HG03103 (cell line): Measurements from ENCODE around the gene POU5F2.

Experiments
- ATAC-seq: cut with Tn5 transposase; IDR thresholded peaks from one replicate; pipeline ENCODE4 v1.9.1; 2021; ENCODE audit warnings: low read depth; ENCODE audit not compliant: unreplicated experiment

The POU5F2 gene

DNA sequence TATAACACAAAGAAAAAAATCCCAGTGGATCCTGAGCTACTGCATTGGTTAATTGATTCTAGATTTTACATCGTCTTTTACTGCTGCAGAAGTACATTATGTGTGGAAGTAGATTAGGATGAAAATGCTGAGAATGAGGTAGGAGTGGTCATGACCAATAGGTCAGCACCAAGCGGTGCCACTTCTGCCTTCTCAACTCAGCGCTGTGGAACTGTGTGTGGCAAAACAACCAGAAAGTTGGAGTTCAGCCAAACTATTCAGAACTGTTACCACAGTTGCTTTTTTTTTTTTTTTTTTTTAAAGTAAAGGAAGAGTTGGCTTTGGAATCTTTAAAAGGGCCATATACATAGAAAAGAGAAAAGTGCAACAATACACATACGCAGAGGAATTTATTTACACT, 24.2 kb downstream of the POU5F2 start:
- no peak for ATAC-seq

DNA sequence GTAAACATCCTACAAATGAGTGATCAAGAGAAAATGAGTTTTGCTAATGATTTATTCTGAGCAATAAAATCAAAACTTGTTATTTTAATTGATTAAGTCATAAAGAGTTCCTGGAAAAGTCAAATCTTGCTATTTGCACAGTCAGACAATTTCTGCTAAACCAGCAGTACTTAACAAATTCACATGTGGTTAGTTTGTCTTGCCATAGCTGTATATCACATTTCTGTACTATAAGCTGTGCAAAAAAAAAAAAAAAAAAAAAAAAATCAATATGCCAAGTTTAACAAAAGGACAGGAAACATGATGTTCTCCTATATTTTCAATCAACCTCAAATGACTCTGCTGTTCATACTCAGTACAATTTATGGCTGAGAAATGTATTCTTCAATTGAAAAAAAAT, 24.9 kb downstream of the POU5F2 start:
- ATAC-seq: no peak

DNA sequence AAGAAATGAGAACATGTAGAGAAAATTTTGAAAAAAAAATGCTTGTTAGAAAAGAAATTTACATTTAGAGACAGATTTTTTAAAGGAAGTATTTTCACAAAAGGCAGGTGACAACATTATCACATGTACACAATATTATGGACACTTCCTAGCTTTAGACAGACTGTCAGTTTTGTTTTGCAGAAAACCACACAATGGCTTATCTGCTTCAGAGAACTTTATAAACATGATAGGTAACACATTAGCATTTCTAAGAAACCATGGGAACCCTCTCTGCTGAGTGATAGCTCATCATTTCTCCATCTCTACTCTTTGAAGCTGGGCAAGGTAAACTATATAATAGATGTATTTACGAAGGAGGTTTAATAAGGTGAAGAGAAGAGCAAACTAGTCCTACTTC, 25.6 kb downstream of the POU5F2 start:
- ATAC-seq: no peak

DNA sequence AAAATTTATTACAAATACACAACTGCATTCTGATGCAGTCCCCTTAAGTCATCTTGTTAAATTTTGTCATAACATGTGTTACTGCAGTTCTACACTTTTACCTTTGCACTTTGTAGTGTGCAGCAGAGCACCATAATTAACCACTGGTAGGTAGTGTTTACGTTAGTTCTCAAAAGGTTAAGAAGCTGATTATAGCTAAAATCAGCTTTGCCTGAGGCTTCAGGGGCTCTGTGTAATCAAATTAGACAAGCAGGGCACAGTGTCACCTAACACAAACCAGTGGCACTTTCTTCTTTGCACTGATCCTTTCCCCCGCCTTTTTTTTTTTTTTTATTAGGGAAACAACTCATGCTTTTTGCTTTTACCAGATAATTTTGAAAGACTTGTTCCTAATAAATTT, 26.1 kb downstream of the POU5F2 start:
- no peak for ATAC-seq

DNA sequence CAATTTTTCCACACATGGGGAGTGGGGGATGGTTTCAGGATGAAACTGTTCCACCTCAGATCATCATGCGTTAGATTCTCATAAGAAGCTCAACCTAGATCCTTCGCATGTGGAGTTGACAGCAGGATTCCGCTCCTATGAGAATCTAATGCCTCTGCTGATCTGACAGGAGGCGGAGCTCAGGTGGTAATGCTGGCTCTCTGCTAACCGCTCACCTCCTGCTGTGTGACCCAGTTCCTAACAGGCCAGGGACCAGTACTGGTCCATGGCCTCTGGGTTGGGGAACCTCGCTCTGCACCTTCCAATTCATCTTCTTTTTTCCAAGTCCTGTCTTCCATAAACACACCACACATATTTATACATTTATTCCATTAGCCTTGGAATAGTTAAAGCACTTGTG, 33.0 kb downstream of the POU5F2 start:
- no peak for ATAC-seq

DNA sequence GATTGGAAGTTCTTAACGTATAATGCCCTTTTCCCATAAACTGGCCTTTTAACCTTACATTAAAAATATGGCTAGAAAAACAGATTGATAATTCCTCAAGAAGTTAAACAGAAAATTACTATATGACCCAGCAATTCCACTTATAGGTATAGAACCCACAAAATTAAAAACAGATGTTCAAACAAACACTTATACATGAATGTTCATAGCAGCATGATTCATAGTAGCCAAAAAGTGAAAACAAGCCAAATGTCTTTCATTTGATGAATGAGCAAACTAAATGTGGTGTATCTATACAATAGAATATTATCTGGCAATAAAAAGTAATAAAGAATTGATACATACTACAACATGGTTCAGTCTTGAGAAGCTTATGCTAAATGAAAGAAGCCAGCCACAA, 35.5 kb downstream of the POU5F2 start:
- ATAC-seq: no peak

DNA sequence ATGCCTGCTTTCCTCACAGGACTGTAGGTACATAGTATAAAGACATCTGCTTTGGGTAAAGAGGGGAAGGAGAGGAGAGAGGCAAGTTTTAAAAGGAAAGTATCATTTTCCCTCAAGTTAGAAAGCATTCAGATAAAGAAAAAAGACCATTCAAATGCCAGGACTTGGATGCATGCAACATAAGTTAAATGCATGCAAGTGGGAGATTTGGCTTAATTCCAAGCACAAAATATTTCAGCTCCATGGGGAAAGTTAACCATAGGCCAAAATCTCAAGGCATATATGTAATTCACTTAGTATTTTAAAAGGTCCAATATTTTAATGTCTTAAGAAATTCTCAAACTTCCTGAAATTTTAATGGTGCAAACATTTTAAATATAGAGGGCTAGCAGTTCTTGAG, 36.4 kb downstream of the POU5F2 start:
- ATAC-seq: no peak

DNA sequence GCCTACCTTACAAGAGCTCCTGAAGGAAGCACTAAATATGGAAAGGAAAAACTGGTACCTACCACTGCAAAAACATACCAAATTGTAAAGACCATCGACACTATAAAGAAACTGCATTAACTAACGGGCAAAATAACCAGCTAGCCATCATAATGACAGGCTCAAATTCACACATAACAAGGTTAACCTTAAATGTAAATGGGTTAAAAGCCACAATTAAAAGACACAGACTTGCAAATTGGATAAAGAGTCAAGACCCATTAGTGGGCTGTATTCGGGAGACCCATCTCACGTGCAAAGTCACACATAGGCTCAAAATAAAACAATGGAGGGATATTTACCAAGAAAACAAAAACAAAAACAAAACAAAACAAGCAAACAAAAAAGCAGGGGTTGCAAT, 49.4 kb downstream of the POU5F2 start:
- no peak for ATAC-seq
